ENCODE data around the gene XPC.

XPC gene

DNA sequence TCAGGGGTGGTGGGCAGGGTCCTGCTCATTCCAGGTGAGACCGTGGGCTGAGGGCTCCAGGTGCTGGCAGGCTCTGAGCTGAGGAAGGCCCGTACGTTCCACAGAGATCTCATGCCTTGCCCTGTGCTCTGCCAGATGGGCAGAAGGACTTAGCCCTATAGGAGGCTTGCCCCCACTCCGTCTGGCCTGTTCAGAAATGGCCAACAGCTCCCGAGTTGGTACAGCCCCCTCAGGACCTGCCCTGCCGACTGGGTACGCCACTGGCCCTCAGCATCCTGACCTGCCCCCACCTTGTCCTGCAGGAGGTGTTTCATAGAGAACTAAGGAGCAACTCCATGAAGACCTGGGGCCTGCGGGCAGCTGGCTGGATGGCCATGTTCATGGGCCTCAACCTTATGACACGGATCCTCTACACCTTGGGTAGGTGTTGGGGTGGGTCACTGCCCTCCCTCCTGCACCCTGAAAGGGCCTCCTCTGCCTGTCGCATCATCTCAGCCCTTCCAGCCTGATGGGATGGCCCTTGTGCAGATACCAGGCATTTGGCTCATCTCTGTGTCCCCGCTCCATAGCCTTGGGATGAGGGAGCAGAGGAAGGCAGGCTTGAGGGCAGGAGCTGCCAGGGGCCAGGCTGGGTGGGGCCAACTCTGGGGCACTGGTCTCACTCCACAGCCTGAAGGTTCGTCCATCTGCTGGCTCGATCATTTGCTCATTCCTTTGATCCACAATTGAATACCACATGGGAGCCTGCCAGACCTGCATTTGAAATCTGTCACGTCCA, 39.3 kb downstream of the XPC start:
- DNase-seq (ENCODE audit: low read depth): no peak
- H3K4me3 ChIP-seq (ENCODE audit: low read length): no peak overlapping the region
- TF ChIP-seq, protein P1, sequence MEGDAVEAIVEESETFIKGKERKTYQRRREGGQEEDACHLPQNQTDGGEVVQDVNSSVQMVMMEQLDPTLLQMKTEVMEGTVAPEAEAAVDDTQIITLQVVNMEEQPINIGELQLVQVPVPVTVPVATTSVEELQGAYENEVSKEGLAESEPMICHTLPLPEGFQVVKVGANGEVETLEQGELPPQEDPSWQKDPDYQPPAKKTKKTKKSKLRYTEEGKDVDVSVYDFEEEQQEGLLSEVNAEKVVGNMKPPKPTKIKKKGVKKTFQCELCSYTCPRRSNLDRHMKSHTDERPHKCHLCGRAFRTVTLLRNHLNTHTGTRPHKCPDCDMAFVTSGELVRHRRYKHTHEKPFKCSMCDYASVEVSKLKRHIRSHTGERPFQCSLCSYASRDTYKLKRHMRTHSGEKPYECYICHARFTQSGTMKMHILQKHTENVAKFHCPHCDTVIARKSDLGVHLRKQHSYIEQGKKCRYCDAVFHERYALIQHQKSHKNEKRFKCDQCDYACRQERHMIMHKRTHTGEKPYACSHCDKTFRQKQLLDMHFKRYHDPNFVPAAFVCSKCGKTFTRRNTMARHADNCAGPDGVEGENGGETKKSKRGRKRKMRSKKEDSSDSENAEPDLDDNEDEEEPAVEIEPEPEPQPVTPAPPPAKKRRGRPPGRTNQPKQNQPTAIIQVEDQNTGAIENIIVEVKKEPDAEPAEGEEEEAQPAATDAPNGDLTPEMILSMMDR (conservative IDR thresholded peaks at IDR 0.05; ENCODE audit: low read depth, low read length): no peak

DNA sequence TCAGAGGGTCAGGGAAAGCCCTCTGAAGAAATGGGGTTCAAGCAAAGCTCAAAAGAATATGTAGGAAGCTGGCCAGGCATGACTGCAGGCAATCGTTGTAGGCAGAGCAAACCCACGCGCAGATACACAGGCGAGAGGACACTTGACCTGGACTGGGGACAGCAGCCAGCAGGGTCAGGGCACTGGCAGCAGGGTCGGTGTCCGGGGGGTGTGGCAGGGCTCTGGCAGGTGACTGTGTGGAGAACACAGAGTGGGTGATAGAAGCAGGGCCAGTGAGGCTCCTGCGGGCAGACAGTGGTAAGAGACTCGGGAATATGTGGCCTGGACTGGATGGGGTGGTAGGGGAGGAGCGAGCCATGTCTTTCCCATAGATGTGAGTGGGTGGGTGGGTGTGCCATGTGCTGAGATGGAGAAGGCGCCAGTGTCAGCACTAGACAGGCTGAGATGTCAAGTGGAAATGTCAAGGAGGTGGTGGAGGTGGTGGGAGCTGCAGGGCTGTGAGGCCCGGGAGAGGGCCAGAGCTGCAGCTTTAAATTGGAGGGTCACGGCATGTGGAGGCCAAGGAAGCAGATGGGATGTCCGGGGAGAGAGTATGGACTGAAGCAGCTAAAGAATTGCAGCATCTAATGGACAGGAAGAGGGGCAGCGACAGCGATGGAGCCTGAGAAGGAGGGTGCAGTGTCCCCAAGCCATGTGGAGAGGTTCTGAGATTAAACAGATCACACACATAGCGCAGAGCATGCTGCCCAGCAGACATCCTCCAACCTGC, 40.1 kb downstream of the XPC start:
- no peak for DNase-seq (ENCODE audit: low read depth)
- TF ChIP-seq, protein P1 (conservative IDR thresholded peaks at IDR 0.05; ENCODE audit: low read depth, low read length): no peak
- H3K4me3 ChIP-seq (ENCODE audit: low read length): no peak overlapping the region

DNA sequence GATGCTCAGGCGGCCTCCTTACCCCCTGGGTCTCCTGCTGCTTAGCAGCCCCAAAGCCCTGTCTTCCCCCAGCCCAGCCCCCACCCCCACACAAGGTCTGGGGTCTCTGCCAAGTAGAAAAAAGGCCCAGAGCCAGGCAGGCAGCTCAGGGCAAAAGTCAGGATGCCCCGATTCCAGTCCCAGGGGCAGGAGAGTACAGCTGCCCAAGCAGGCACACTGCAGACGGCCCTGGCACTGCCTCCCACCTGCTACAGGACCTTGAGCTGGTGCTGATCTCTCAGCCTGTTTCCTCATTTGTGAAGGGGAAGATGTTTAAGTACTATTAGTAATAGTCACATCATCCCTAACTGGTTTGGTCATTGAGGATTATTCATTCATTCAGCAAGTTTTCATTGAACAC, 41.0 kb downstream of the XPC start:
- no peak for DNase-seq (ENCODE audit: low read depth)
- TF ChIP-seq, protein P1 (conservative IDR thresholded peaks at IDR 0.05; ENCODE audit: low read depth, low read length): no peak

DNA sequence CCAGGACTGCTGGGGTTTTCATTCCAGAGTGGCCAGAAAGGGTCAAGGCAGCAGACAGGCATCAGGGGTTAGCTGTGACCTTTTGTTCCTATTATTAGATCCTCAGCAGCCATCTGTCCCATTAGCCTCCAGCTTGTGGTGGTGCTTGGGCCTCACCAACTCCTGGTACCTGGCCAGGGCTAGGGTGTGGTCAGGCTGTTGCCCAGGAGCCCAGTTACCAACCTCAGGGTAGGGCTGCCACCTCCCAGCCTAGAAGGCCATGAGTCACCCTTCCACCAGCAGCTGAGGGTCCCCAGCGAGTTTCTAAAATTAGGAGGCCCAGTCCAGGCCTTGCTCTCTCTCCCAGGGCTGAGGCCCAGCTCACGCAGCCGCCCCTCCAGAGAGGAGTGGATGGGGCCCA, 41.4 kb downstream of the XPC start:
- no peak for DNase-seq (ENCODE audit: low read depth)
- TF ChIP-seq, protein P1 (conservative IDR thresholded peaks at IDR 0.05; ENCODE audit: low read depth, low read length): no peak

More for the DNA sequence above, 41.0 kb downstream of the XPC start:
- no peak overlapping the region for H3K4me3 ChIP-seq (ENCODE audit: low read length)

DNA sequence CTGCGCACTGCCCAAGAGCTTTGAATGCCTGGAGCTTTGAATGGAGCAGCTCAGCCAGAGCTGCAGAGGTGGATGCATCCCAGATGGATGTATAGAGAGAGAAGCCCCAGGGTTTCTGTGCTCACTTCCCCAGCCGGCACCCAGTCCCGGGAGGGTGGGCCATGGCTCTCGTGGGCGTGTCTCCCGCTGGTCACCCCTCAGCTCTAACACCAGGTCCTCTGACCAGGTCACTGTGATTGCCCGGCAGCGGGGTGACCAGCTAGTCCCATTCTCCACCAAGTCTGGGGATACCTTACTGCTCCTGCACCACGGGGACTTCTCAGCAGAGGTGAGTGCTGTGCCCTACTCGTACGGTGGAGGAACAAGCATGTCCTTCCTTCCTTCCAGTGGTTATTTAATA, 42.8 kb downstream of the XPC start:
- TF ChIP-seq, protein P1 (conservative IDR thresholded peaks at IDR 0.05; ENCODE audit: low read depth, low read length): no peak
- H3K4me3 ChIP-seq (ENCODE audit: low read length): no peak overlapping the region
- no peak for DNase-seq (ENCODE audit: low read depth)

More for the DNA sequence above, 41.4 kb downstream of the XPC start:
- H3K4me3 ChIP-seq (ENCODE audit: low read length): no peak overlapping the region

DNA sequence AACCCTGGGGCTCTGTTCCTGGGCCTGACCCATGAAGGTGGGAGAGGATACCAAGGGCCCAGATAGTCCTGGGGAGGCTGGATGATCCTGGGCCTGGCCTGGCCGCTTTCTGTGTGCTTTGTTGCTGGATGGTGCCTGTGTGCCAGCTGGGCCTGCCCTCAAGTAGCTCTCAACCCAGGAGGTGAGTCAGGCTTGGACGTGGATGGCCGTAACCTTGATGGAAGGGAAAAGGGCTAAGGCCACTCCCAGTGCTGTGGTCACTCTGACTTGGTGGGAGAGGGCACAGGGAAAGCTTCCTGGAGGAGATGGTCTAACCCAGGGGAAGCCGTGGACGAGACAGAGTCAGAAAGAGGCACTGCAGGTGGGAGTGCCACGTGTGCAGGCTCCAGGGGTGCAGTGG, 44.1 kb downstream of the XPC start:
- DNase-seq (ENCODE audit: low read depth): no peak
- TF ChIP-seq, protein P1 (conservative IDR thresholded peaks at IDR 0.05; ENCODE audit: low read depth, low read length): no peak
- no peak overlapping the region for H3K4me3 ChIP-seq (ENCODE audit: low read length)

All from retinal pigment epithelial cell (primary cell).